HG03460 (cell line): Measurements from ENCODE around the gene INF2.
"Not testable (repeated sequence)": the region's sequence is repeated elsewhere in the genome, so short reads cannot be mapped to it uniquely, and the experiment has no call there.

Source experiments
- ATAC-seq: cut with Tn5 transposase; IDR thresholded peaks from one replicate; pipeline ENCODE4 v1.9.1; 2021; ENCODE audit not compliant: unreplicated experiment

The INF2 gene

GRCh38 chr14:104718147-104718546 is 28.7 kb downstream of the INF2 start:
- no peak for ATAC-seq

- ATAC-seq: no peak
Observed at GRCh38 chr14:104718871-104719270, 29.5 kb downstream of the INF2 start.

GRCh38 chr14:104719343-104719742 is 29.9 kb downstream of the INF2 start:
- no peak for ATAC-seq

GRCh38 chr14:104721505-104722431 is 32.4 kb downstream of the INF2 start:
- ATAC-seq: no peak

GRCh38 chr14:104722938-104723650 is 33.7 kb downstream of the INF2 start:
- ATAC-seq: no peak

GRCh38 chr14:104723651-104724406 is 34.4 kb downstream of the INF2 start, which contains the start of gene ADSS1:
TSS of gene ADSS1 (plus strand) at chr14:104724229. CDS start at chr14:104724271, 42 bp downstream.
- no peak for ATAC-seq

- no peak for ATAC-seq
Observed at GRCh38 chr14:104724407-104724980, 35.1 kb downstream of the INF2 start.

GRCh38 chr14:104724981-104725771 is 35.8 kb downstream of the INF2 start:
- no peak for ATAC-seq

GRCh38 chr14:104725772-104726548 is 36.5 kb downstream of the INF2 start:
- no peak for ATAC-seq

- no peak for ATAC-seq
Observed at GRCh38 chr14:104726600-104727451, 37.4 kb downstream of the INF2 start.

GRCh38 chr14:104728631-104729030 is 39.2 kb downstream of the INF2 start:
- ATAC-seq: no peak

GRCh38 chr14:104729176-104729834 is 39.9 kb downstream of the INF2 start:
- ATAC-seq: not testable (repeated sequence)

- no peak for ATAC-seq
Observed at GRCh38 chr14:104729835-104730181, 40.4 kb downstream of the INF2 start.

GRCh38 chr14:104730487-104730886 is 41.1 kb downstream of the INF2 start:
- ATAC-seq: no peak

GRCh38 chr14:104731320-104732294 is 42.2 kb downstream of the INF2 start:
- no peak for ATAC-seq

- no peak for ATAC-seq
Observed at GRCh38 chr14:104732355-104732804, 43.0 kb downstream of the INF2 start.
